ENCODE measurements around the gene ATXN10. TPM values are rescaled to one million over a fixed set of nuclear protein-coding genes. Genes with fewer than 3 reads are reported as not detected.
"Not testable (repeated sequence)": the region's sequence is repeated elsewhere in the genome, so short reads cannot be mapped to it uniquely, and the experiment has no call there.

Gene ATXN10, protein sequence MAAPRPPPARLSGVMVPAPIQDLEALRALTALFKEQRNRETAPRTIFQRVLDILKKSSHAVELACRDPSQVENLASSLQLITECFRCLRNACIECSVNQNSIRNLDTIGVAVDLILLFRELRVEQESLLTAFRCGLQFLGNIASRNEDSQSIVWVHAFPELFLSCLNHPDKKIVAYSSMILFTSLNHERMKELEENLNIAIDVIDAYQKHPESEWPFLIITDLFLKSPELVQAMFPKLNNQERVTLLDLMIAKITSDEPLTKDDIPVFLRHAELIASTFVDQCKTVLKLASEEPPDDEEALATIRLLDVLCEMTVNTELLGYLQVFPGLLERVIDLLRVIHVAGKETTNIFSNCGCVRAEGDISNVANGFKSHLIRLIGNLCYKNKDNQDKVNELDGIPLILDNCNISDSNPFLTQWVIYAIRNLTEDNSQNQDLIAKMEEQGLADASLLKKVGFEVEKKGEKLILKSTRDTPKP
- total RNA-seq: 106 TPM
- long read RNA-seq, transcript ATXN10-201 (12 exons, 3,329 nt): major isoform, 139 of 165 reads
- long read RNA-seq, partial matches to known transcripts: 15 of 165 reads
- long read RNA-seq, other reads (novel, unspliced or antisense): 11 of 165 reads

- DNase-seq: peak; percentile 71
- no peaks in the 10 kb centered on the region for H3K27me3 ChIP-seq (ENCODE audit: low read depth)
- ATAC-seq: peak; percentile 89 to 94
- intact Hi-C loops (cut with DNase I): no loop called here
- TF ChIP-seq, protein P1, sequence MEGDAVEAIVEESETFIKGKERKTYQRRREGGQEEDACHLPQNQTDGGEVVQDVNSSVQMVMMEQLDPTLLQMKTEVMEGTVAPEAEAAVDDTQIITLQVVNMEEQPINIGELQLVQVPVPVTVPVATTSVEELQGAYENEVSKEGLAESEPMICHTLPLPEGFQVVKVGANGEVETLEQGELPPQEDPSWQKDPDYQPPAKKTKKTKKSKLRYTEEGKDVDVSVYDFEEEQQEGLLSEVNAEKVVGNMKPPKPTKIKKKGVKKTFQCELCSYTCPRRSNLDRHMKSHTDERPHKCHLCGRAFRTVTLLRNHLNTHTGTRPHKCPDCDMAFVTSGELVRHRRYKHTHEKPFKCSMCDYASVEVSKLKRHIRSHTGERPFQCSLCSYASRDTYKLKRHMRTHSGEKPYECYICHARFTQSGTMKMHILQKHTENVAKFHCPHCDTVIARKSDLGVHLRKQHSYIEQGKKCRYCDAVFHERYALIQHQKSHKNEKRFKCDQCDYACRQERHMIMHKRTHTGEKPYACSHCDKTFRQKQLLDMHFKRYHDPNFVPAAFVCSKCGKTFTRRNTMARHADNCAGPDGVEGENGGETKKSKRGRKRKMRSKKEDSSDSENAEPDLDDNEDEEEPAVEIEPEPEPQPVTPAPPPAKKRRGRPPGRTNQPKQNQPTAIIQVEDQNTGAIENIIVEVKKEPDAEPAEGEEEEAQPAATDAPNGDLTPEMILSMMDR (IDR thresholded peaks at IDR 0.05): no peak
- H3K36me3 ChIP-seq: no peaks in the 10 kb centered on the region
- peak within 1 kb of the TSS; percentile 86 for H3K27ac ChIP-seq
- H3K4me3 ChIP-seq: peak within 1 kb of the TSS; percentile 90
- no peaks in the 10 kb centered on the region for H3K9me3 ChIP-seq
- H3K4me1 ChIP-seq: peaks cover 32% of the 10 kb centered on the region
Observed at GRCh38 chr22:45671783-45672563, at the start of gene ATXN10. Gene ATXN10 (plus strand): TSS chr22:45671834. CDS start chr22:45672064, 230 bp downstream.

- intact Hi-C loops (cut with DNase I): no loop called here
- no peak for ATAC-seq
- Histone ChIP-seq H3K36me3 (no peaks in the 10 kb centered on the region), H3K4me3 (no peak overlapping the region), H3K4me1 (peaks cover 8% of the 10 kb centered on the region), H3K9me3 (no peaks in the 10 kb centered on the region), H3K27ac (no peak overlapping the region), H3K27me3 (ENCODE audit: low read depth) (peaks cover 3% of the 10 kb centered on the region)
- DNase-seq: no peak
- TF ChIP-seq, protein P1 (IDR thresholded peaks at IDR 0.05): no peak
Observed at GRCh38 chr22:45621836-45622600, 49.6 kb upstream of the ATXN10 start.

- peak in 1 of 2 donors; percentile 31 for ATAC-seq
Observed at GRCh38 chr22:45623464-45624145, 48.0 kb upstream of the ATXN10 start.

GRCh38 chr22:45626198-45626651 is 45.4 kb upstream of the ATXN10 start:
- ATAC-seq (peak; percentile 65 to 85), DNase-seq (peak; percentile 60)
- Histone ChIP-seq H3K4me1 (peaks cover 8% of the 10 kb centered on the region), H3K4me3 (no peak overlapping the region), H3K27ac (no peak overlapping the region), H3K27me3 (ENCODE audit: low read depth) (peaks cover 8% of the 10 kb centered on the region), H3K9me3 (no peaks in the 10 kb centered on the region), H3K36me3 (no peaks in the 10 kb centered on the region)
- intact Hi-C loops (cut with DNase I): no loop called here
- TF ChIP-seq, protein P1 (IDR thresholded peaks at IDR 0.05): no peak

More at GRCh38 chr22:45623464-45624145, 48.0 kb upstream of the ATXN10 start:
- H3K9me3 ChIP-seq; intact Hi-C loops (cut with DNase I); H3K4me1 ChIP-seq; DNase-seq; H3K27me3 ChIP-seq (ENCODE audit: low read depth); H3K36me3 ChIP-seq; H3K4me3 ChIP-seq; H3K27ac ChIP-seq: not testable (repeated sequence)

- DNase-seq: peak; percentile 22
- Histone ChIP-seq H3K27me3 (ENCODE audit: low read depth) (peaks cover 12% of the 10 kb centered on the region), H3K27ac (no peak overlapping the region), H3K36me3 (no peaks in the 10 kb centered on the region), H3K9me3 (no peaks in the 10 kb centered on the region), H3K4me1 (peaks cover 8% of the 10 kb centered on the region), H3K4me3 (no peak overlapping the region)
- ATAC-seq: no peak
- TF ChIP-seq, protein P1 (IDR thresholded peaks at IDR 0.05): no peak
- intact Hi-C loops (cut with DNase I): no loop called here
Observed at GRCh38 chr22:45627489-45628233, 44.0 kb upstream of the ATXN10 start.

All from lower lobe of right lung (tissue), 2 donors.